Measurements from ENCODE around the gene ATP9B. TPM values are rescaled to one million over a fixed set of nuclear protein-coding genes. Genes with fewer than 3 reads are reported as not detected.

ATP9B gene
- total and polyA plus RNA-seq, 10 of the 15 experiments (the other 5 are each of a cell fraction or from before 2014, with no cell fraction given), result 0.74 to 20.7 (median 12.9) TPM

- Histone ChIP-seq H3K9ac (ENCODE audit: control insufficient read depth, insufficient read depth, low read length) (no peak overlapping the region), H3K9me3 (replicated peaks; ENCODE audit: control insufficient read depth, insufficient read depth, low read length) (no peaks in the 10 kb centered on the region), H3K27me3 (replicated peaks in 1 of 2; ENCODE audit: control insufficient read depth in 2 of 2, insufficient read depth in 2 of 2, low read length in 1 of 2) (no peaks in the 10 kb centered on the region), H2AFZ (ENCODE audit: control insufficient read depth, low read depth, low read length) (no peak overlapping the region), H3K4me3 (no peak overlapping the region), H3K36me3 (ENCODE audit: control insufficient read depth in 2 of 2, insufficient read depth in 2 of 2, low read length in 1 of 2) (no peaks in the 10 kb centered on the region), H3K27ac (ENCODE audit: control insufficient read depth, insufficient read depth) (no peak overlapping the region), H3K4me2 (ENCODE audit: control insufficient read depth, insufficient read depth) (peak overlapping the region; percentile 56), H4K20me1 (ENCODE audit: control insufficient read depth, insufficient read depth) (no peaks in the 10 kb centered on the region), H3K4me1 (ENCODE audit: control insufficient read depth, insufficient read depth, low read length) (peaks cover 35% of the 10 kb centered on the region), H3K79me2 (ENCODE audit: control insufficient read depth, insufficient read depth, low read length) (no peaks in the 10 kb centered on the region; the same call in none of the 2 replicates)
- TF ChIP-seq SREBF1 (IDR thresholded peaks at IDR 0.05; ENCODE audit: low read length) (no peak), IKZF1 (conservative IDR thresholded peaks at IDR 0.05) (0 out of 2 replicates have a peak, but pooled peaks have one; percentile 9), CHD4 (IDR thresholded peaks at IDR 0.05) (no peak), HSF1 (IDR thresholded peaks at IDR 0.05; ENCODE audit: low read depth, low read length) (no peak), IKZF2 (IDR thresholded peaks at IDR 0.05) (no peak), MEF2B (IDR thresholded peaks at IDR 0.05; ENCODE audit: partially characterized antibody, poor library complexity, severe bottlenecking) (peak; percentile 50)
- ChIA-PET CTCF (interaction anchor here (0.8 to 2.2 kb wide), 8 partner anchors 10 to 120 kb away, joined by 3 to 10 read pairs (median 6); no protein-coding TSS in a partner anchor), POLR2A (interaction anchor here (0.6 to 2.1 kb wide), 5 partner anchors 19 to 119 kb away, joined by 3 to 14 read pairs (median 7); no protein-coding TSS in a partner anchor), RAD21 (ENCODE audit: unreplicated experiment) (interaction anchor here (0.6 to 5.1 kb wide), 7 partner anchors 10 to 120 kb away, joined by 3 to 36 read pairs (median 8); no protein-coding TSS in a partner anchor), SMC1A (ENCODE audit: uncharacterized antibody, unreplicated experiment) (interaction anchor here (0.8 to 4.1 kb wide), 6 partner anchors 25 to 239 kb away, joined by 3 to 16 read pairs (median 8); no protein-coding TSS in a partner anchor)
- FAIRE-seq (no peak), ATAC-seq (no peak), DNase-seq (ENCODE audit: low read depth, low spot score) (no peak)
- in situ Hi-C loops (cut with MboI), result loop anchor here (10.0 kb wide), 1 partner anchor 111 kb away; no protein-coding TSS in a partner anchor
- intact Hi-C loops (cut with micrococcal nuclease; ENCODE audit: unreplicated experiment), result loop anchor here (2.0 kb wide), 1 partner anchor 31 kb away; no protein-coding TSS in a partner anchor
- WGBS (ENCODE audit: insufficient coverage, insufficient replicate concordance, low lambda C conversion rate, missing lambda C conversion rate), result 73% methylated on average over 30 of the region's 31 CpGs
- BruUV-seq (replicated peaks), result no TSS peak
Measured at GRCh38 chr18:79403723-79404566, 334.8 kb downstream of the ATP9B start.
